Measurements from ENCODE around the gene MFSD12. TPM values are rescaled to one million over a fixed set of nuclear protein-coding genes. Genes with fewer than 3 reads are reported as not detected.

Gene MFSD12
- total RNA-seq, 2 donors from 2014 or later = 28.4 to 54.3 TPM

GRCh38 chr19:3535981-3536380 lies 21.4 kb downstream of the MFSD12 start:
- DNase-seq = no peak
- Histone ChIP-seq H3K4me1 (no peaks in the 10 kb centered on the region), H3K36me3 (peaks cover 21% of the 10 kb centered on the region), H3K9ac (ENCODE audit: low read depth in 2 of 2, low read length in 2 of 2) (no peak overlapping the region), H3K27ac (no peak overlapping the region), H3K9me3 (no peaks in the 10 kb centered on the region), H3K4me3 (no peak overlapping the region), H3K27me3 (no peaks in the 10 kb centered on the region)
- intact Hi-C loops (cut with DNase I) = no loop called here
- TF ChIP-seq CTCF (IDR thresholded peaks at IDR 0.05) = no peak

DNA sequence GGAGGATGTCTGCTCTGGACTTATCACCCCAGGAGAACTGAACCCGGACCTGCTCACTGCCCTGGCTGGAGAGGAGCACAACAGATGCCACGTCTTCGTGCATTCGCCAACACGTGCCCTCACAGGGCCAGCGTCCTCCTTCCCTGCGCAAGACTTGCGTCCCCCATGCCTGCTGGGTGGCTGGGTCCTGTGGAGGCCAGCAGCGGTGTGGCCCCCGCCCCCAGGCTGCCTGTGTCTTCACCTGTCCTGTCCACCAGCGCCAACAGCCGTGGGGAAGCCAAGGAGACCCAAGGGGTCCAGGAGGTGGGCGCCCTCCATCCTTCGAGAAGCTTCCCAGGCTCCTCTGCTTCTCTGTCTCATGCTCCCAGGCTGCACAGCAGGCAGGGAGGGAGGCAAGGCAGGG lies 21.8 kb downstream of the MFSD12 start:
- Histone ChIP-seq H3K9me3 (no peaks in the 10 kb centered on the region), H3K27me3 (no peaks in the 10 kb centered on the region), H3K36me3 (peaks cover 21% of the 10 kb centered on the region), H3K4me1 (no peaks in the 10 kb centered on the region), H3K9ac (ENCODE audit: low read depth in 2 of 2, low read length in 2 of 2) (no peak overlapping the region), H3K4me3 (no peak overlapping the region), H3K27ac (no peak overlapping the region)
- intact Hi-C loops (cut with DNase I) = no loop called here
- no peak for TF ChIP-seq CTCF (IDR thresholded peaks at IDR 0.05)
- no peak for DNase-seq

- DNase-seq = no peak
- intact Hi-C loops (cut with DNase I) = no loop called here
- H3K27me3 ChIP-seq = no peaks in the 10 kb centered on the region
- no peak for TF ChIP-seq CTCF (IDR thresholded peaks at IDR 0.05)
- H3K9me3 ChIP-seq = no peaks in the 10 kb centered on the region
- H3K4me1 ChIP-seq = no peaks in the 10 kb centered on the region
- no peak overlapping the region for H3K27ac ChIP-seq
- H3K36me3 ChIP-seq = peaks cover 21% of the 10 kb centered on the region
- no peak overlapping the region for H3K9ac ChIP-seq (ENCODE audit: low read depth in 2 of 2, low read length in 2 of 2)
- no peak overlapping the region for H3K4me3 ChIP-seq
Measured at GRCh38 chr19:3535235-3535535, 22.2 kb downstream of the MFSD12 start.

- no peak overlapping the region for H3K27ac ChIP-seq
- peaks cover 21% of the 10 kb centered on the region for H3K36me3 ChIP-seq
- intact Hi-C loops (cut with DNase I) = no loop called here
- H3K9ac ChIP-seq (ENCODE audit: low read depth in 2 of 2, low read length in 2 of 2) = no peak overlapping the region
- no peak for DNase-seq
- H3K9me3 ChIP-seq = no peaks in the 10 kb centered on the region
- no peak for TF ChIP-seq CTCF (IDR thresholded peaks at IDR 0.05)
- no peak overlapping the region for H3K4me3 ChIP-seq
- H3K27me3 ChIP-seq = no peaks in the 10 kb centered on the region
- no peaks in the 10 kb centered on the region for H3K4me1 ChIP-seq
Measured at GRCh38 chr19:3534375-3535234, 22.8 kb downstream of the MFSD12 start.

- Histone ChIP-seq H3K9ac (ENCODE audit: low read depth in 2 of 2, low read length in 2 of 2) (no peak overlapping the region), H3K27ac (no peak overlapping the region), H3K4me3 (no peak overlapping the region), H3K9me3 (no peaks in the 10 kb centered on the region), H3K36me3 (peaks cover 21% of the 10 kb centered on the region), H3K27me3 (no peaks in the 10 kb centered on the region), H3K4me1 (no peaks in the 10 kb centered on the region)
- intact Hi-C loops (cut with DNase I) = no loop called here
- no peak for DNase-seq
- no peak for TF ChIP-seq CTCF (IDR thresholded peaks at IDR 0.05)
Measured at GRCh38 chr19:3533563-3534216, 23.7 kb downstream of the MFSD12 start.
